AG10803 (cell line): ENCODE measurements around the gene KCNT1.

Source experiments
- DNase-seq: peaks from one replicate; pipeline ENCODE4 v3.0.0; 2010; ENCODE audit warnings: low read depth
- H3K4me3 ChIP-seq: 2 replicates; pipeline ENCODE4 v1.5.1; 2011; ENCODE audit warnings: mild to moderate bottlenecking, low read length, control low read depth
- CTCF ChIP-seq: conservative IDR thresholded peaks from 2 replicates; pipeline ENCODE4 v1.5.1; 2011; ENCODE audit warnings: mild to moderate bottlenecking, low read length, control low read depth, inconsistent platforms

KCNT1 gene

GRCh38 chr9:135698767-135699166 lies 3.2 kb upstream of the KCNT1 start:
- no peak overlapping the region for H3K4me3 ChIP-seq
- DNase-seq, result no peak
- TF ChIP-seq CTCF, result no peak

- TF ChIP-seq CTCF, result no peak
- no peak within 1 kb of the TSS for H3K4me3 ChIP-seq
- DNase-seq, result no peak
Measured at GRCh38 chr9:135699440-135699839, 2.5 kb upstream of the KCNT1 start, which contains the start of gene SOHLH1. SOHLH1 (minus strand) TSS chr9:135699481; CDS start chr9:135699467, 14 bp downstream.

GRCh38 chr9:135700525-135700924 lies 1.5 kb upstream of the KCNT1 start:
- no peak for DNase-seq
- H3K4me3 ChIP-seq, result no peak overlapping the region
- no peak for TF ChIP-seq CTCF

- TF ChIP-seq CTCF, result no peak
- no peak overlapping the region for H3K4me3 ChIP-seq
- no peak for DNase-seq
Measured at GRCh38 chr9:135701067-135701958, 672 bp upstream of the KCNT1 start.

GRCh38 chr9:135703726-135704125 lies 1.7 kb downstream of the KCNT1 start:
- no peak for TF ChIP-seq CTCF
- no peak overlapping the region for H3K4me3 ChIP-seq
- no peak for DNase-seq

- H3K4me3 ChIP-seq, result no peak overlapping the region
- no peak for TF ChIP-seq CTCF
- DNase-seq, result no peak
Measured at GRCh38 chr9:135704483-135704882, 2.5 kb downstream of the KCNT1 start.

GRCh38 chr9:135705376-135705775 lies 3.4 kb downstream of the KCNT1 start:
- no peak overlapping the region for H3K4me3 ChIP-seq
- no peak for TF ChIP-seq CTCF
- no peak for DNase-seq
